SK-N-SH (cell line): ENCODE results near the gene VWF. TPM values are rescaled to one million over a fixed set of nuclear protein-coding genes. Genes with fewer than 3 reads are reported as not detected.
A peak's percentile ranks its signal among the peaks of the same experiment; 100 is the strongest.

ENCODE experiments used
- CTCF ChIA-PET: fragments of 300-600, 350-600 bp; formaldehyde crosslinking; extraction: SDS; loops from one replicate; lab custom pipeline; 2021; lab: Yijun Ruan, JAX
- POLR2A ChIA-PET: fragments of 350-600 bp; sonication (Branson Sonifier 250); formaldehyde crosslinking; extraction: SDS; loops from one replicate; lab custom pipeline; 2020; ENCODE audit warnings: antibody characterized with exemption, inconsistent platforms; lab: Yijun Ruan, JAX
- DNase-seq: peaks from one replicate; pipeline ENCODE4 v3.0.0; 2012
- H2AFZ ChIP-seq: fragments of 200-600 bp; sonication (generic); 2 replicates; pipeline ENCODE4 v1.8.1; 2016; ENCODE audit warnings: antibody characterized with exemption, mild to moderate bottlenecking, low read depth
- H3F3A ChIP-seq: fragments of 200-600 bp; sonication (generic); replicated peaks from 2 replicates; pipeline ENCODE3; 2016; ENCODE audit warnings: antibody characterized with exemption, mild to moderate bottlenecking; ENCODE audit not compliant: insufficient read depth
- H3K27ac ChIP-seq, 2 experiments: fragments of 200-500 bp in 1 of 2; fragments of 200-600 bp in 1 of 2; sonication (Bioruptor generic) in 1 of 2; sonication (generic), shearing (Covaris generic) in 1 of 2; 2 replicates each; pipeline versions ENCODE4 v1.5.1 to v1.6.1; 2014 to 2016; ENCODE audit warnings: low read depth in 2 of 2, inconsistent platforms in 1 of 2, low read length in 1 of 2, mild to moderate bottlenecking in 1 of 2, mixed read lengths in 1 of 2
- H3K27me3 ChIP-seq: fragments of 200-600 bp; sonication (generic), shearing (Covaris generic); 2 replicates; pipeline ENCODE4 v1.6.1; 2016; ENCODE audit warnings: mixed run types; ENCODE audit not compliant: insufficient read depth
- H3K36me3 ChIP-seq, 2 experiments: fragments of 200-500 bp in 1 of 2; fragments of 200-600 bp in 1 of 2; sonication (Bioruptor generic) in 1 of 2; sonication (generic) in 1 of 2; replicated peaks in 1 of 2; 2 replicates each; pipeline versions ENCODE3 to v1.5.1; 2014 to 2016; ENCODE audit warnings: low read length in 1 of 2, mild to moderate bottlenecking in 1 of 2; ENCODE audit not compliant: insufficient read depth in 2 of 2, control insufficient read depth in 1 of 2
- H3K4me1 ChIP-seq, 2 experiments: fragments of 200-500 bp in 1 of 2; fragments of 200-600 bp in 1 of 2; sonication (Bioruptor generic) in 1 of 2; sonication (generic), shearing (Covaris generic) in 1 of 2; 2 replicates each; pipeline versions ENCODE4 v1.5.1 to v1.6.1; 2014 to 2016; ENCODE audit warnings: low read depth in 1 of 2, low read length in 1 of 2, mixed run types in 1 of 2; ENCODE audit not compliant: insufficient read depth in 2 of 2, control insufficient read depth in 1 of 2
- H3K4me2 ChIP-seq: fragments of 200-600 bp; sonication (generic), shearing (Covaris generic); 2 replicates; pipeline ENCODE4 v1.6.1; 2017; ENCODE audit warnings: mixed run types
- H3K4me3 ChIP-seq, 2 experiments: fragments of 200-500 bp in 1 of 2; fragments of 200-600 bp in 1 of 2; sonication (Bioruptor generic) in 1 of 2; sonication (generic), shearing (Covaris generic) in 1 of 2; 2 replicates each; pipeline versions ENCODE4 v1.5.1 to v1.8.1; 2014 to 2016; ENCODE audit warnings: low read depth in 2 of 2, inconsistent platforms in 1 of 2, low read length in 1 of 2, mild to moderate bottlenecking in 1 of 2, mixed read lengths in 1 of 2, moderate library complexity in 1 of 2
- H3K79me2 ChIP-seq: fragments of 200-600 bp; sonication (generic); 2 replicates; pipeline ENCODE4 v1.8.1; 2017; ENCODE audit warnings: mild to moderate bottlenecking; ENCODE audit not compliant: insufficient read depth
- H3K9ac ChIP-seq: fragments of 200-600 bp; sonication (generic); 2 replicates; pipeline ENCODE4 v1.6.1; 2017; ENCODE audit warnings: mixed run types
- H3K9me2 ChIP-seq: fragments of 200-600 bp; sonication (generic); 2 replicates; pipeline ENCODE4 v1.6.1; 2017; ENCODE audit warnings: mixed run types
- H3K9me3 ChIP-seq: fragments of 200-600 bp; sonication (generic); 2 replicates; pipeline ENCODE4 v1.6.1; 2017; ENCODE audit warnings: mixed run types, mild to moderate bottlenecking, moderate library complexity
- H4K20me1 ChIP-seq: fragments of 200-600 bp; sonication (generic); 2 replicates; pipeline ENCODE4 v1.6.1; 2017; ENCODE audit warnings: mild to moderate bottlenecking, mixed run types; ENCODE audit not compliant: insufficient read depth
- EP300 ChIP-seq, 2 experiments: IDR thresholded peaks; 2 replicates each; pipeline versions ENCODE4 v1.4.0 to v1.6.1; 2012; ENCODE audit warnings: borderline replicate concordance in 1 of 2, low read depth in 1 of 2, low read length in 1 of 2
- EZH2phosphoT487 ChIP-seq: fragments of 200-600 bp; sonication (generic); IDR thresholded peaks from 2 replicates; pipeline ENCODE4 v1.6.1; 2017; ENCODE audit warnings: low read depth, mixed run types, mild to moderate bottlenecking, antibody characterized with exemption, moderate library complexity, borderline replicate concordance
- FOXJ3 ChIP-seq: sonication (generic); formaldehyde crosslinking; IDR thresholded peaks from 2 replicates; pipeline ENCODE4 v1.5.1; 2020; ENCODE audit warnings: mild to moderate bottlenecking, missing genetic modification reagents
- FOXM1 ChIP-seq: IDR thresholded peaks from 2 replicates; pipeline ENCODE4 v1.4.0; 2012; ENCODE audit warnings: low read depth, mild to moderate bottlenecking
- JUND ChIP-seq: IDR thresholded peaks from 2 replicates; pipeline ENCODE4 v1.4.0; 2012
- MXI1 ChIP-seq: IDR thresholded peaks from 2 replicates; pipeline ENCODE4 v1.6.1; 2012; ENCODE audit warnings: mild to moderate bottlenecking, low read depth, low read length, improper control_type of control experiment
- NFIC ChIP-seq: IDR thresholded peaks from 2 replicates; pipeline ENCODE4 v1.4.0; 2012; ENCODE audit warnings: borderline replicate concordance
- SIN3A ChIP-seq: IDR thresholded peaks from 2 replicates; pipeline ENCODE4 v1.6.1; 2012; ENCODE audit warnings: low read depth, mild to moderate bottlenecking, low read length, moderate library complexity, borderline replicate concordance
- TAF1 ChIP-seq: IDR thresholded peaks from 2 replicates; pipeline ENCODE4 v1.6.1; 2012; ENCODE audit warnings: low read depth, mild to moderate bottlenecking, low read length, moderate library complexity, borderline replicate concordance
- TCF12 ChIP-seq: IDR thresholded peaks from 2 replicates; pipeline ENCODE4 v1.4.0; 2012
- WGBS: methylation state at CpG from one replicate; pipeline ENCODE4 v1.1.6; 2017; ENCODE audit warnings: low lambda C conversion rate; 5-methylcytosine and 5-hydroxymethylcytosine counted together
- polyA plus RNA-seq, 3 experiments: library from polyadenylated mRNA; depleted of rRNA; stranded (reverse); fragments of >200 nt; gene quantifications; 2 replicates each; pipeline ENCODE4 v1.2.3, GENCODE V29; 2012
- TF ChIP-seq, protein P1 (sequence below): fragments of 200-600 bp; sonication (generic); IDR thresholded peaks from 2 replicates; pipeline ENCODE4 v1.6.1; 2017; ENCODE audit warnings: antibody characterized with exemption, mild to moderate bottlenecking, moderate library complexity
- TF ChIP-seq, protein P2 (sequence below): fragments of 150-350 bp; IDR thresholded peaks from 2 replicates; pipeline ENCODE4 v1.6.1; 2017; ENCODE audit warnings: antibody characterized with exemption, low read length, low read depth, borderline replicate concordance
- TF ChIP-seq, protein P3 (sequence below): fragments of 150-350 bp; IDR thresholded peaks from 2 replicates; pipeline ENCODE4 v1.6.1; 2016; ENCODE audit warnings: mild to moderate bottlenecking, low read depth, low read length
- TF ChIP-seq, protein P4 (sequence below): IDR thresholded peaks from 2 replicates; pipeline ENCODE4 v1.4.0; 2012; ENCODE audit warnings: low read depth, borderline replicate concordance
- TF ChIP-seq, protein P5 (sequence below): IDR thresholded peaks from 2 replicates; pipeline ENCODE4 v1.4.0; 2012; ENCODE audit warnings: low read depth

VWF gene
- polyA plus RNA-seq, 1 of the 3 experiments (the other 2 are of a cell fraction), result 0.12 TPM

DNA sequence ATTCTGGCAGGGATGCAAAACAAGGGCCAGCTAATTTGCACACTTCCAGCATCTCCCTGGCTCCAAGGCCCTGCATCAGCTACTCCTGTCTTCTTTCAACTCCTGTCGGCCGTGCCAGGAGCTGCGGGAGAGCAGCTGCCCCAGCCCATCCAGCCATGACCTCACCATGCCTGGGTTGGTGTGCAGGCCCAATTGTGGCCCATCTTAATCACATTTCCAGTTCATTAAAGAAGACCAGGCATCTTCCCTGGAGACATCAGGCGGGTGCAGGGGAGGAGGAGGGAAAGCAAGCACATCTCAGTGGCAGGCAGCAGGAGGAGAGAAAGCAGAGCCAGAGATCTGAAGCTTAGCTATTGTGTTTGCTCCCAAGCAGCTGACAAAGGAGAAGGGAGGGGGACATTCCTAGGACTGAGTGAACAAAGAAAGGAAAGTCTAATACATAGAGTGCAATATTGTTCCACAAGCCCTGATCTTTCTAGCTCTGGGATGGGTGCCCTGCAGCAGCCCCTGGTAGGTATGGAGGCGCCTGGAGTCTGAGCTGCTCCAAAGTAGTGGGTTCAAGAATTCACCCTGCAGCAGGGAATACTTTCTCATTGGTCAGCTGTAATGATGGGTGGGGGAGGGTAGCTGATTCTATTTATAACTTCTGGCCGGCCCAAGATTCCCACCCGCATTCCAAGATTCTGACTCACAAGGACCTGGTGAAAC, 40.1 kb downstream of the VWF start (continued):
- TF ChIP-seq, protein P1, sequence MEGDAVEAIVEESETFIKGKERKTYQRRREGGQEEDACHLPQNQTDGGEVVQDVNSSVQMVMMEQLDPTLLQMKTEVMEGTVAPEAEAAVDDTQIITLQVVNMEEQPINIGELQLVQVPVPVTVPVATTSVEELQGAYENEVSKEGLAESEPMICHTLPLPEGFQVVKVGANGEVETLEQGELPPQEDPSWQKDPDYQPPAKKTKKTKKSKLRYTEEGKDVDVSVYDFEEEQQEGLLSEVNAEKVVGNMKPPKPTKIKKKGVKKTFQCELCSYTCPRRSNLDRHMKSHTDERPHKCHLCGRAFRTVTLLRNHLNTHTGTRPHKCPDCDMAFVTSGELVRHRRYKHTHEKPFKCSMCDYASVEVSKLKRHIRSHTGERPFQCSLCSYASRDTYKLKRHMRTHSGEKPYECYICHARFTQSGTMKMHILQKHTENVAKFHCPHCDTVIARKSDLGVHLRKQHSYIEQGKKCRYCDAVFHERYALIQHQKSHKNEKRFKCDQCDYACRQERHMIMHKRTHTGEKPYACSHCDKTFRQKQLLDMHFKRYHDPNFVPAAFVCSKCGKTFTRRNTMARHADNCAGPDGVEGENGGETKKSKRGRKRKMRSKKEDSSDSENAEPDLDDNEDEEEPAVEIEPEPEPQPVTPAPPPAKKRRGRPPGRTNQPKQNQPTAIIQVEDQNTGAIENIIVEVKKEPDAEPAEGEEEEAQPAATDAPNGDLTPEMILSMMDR, result no peak
- peak; percentile 84; the same call in 1 of the 2 replicates for TF ChIP-seq FOXJ3 (CRISPR knock-in tag)
- TF ChIP-seq, protein P2, sequence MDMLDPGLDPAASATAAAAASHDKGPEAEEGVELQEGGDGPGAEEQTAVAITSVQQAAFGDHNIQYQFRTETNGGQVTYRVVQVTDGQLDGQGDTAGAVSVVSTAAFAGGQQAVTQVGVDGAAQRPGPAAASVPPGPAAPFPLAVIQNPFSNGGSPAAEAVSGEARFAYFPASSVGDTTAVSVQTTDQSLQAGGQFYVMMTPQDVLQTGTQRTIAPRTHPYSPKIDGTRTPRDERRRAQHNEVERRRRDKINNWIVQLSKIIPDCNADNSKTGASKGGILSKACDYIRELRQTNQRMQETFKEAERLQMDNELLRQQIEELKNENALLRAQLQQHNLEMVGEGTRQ, result no peak
- TF ChIP-seq TCF12, result peak; percentile 89
- no peak for TF ChIP-seq EZH2phosphoT487
- TF ChIP-seq FOXM1, result no peak
- TF ChIP-seq JUND, result peak; percentile 55
- TF ChIP-seq, protein P3, sequence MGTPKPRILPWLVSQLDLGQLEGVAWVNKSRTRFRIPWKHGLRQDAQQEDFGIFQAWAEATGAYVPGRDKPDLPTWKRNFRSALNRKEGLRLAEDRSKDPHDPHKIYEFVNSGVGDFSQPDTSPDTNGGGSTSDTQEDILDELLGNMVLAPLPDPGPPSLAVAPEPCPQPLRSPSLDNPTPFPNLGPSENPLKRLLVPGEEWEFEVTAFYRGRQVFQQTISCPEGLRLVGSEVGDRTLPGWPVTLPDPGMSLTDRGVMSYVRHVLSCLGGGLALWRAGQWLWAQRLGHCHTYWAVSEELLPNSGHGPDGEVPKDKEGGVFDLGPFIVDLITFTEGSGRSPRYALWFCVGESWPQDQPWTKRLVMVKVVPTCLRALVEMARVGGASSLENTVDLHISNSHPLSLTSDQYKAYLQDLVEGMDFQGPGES, result no peak
- TF ChIP-seq, all 33 proteins: peak for 15

DNA sequence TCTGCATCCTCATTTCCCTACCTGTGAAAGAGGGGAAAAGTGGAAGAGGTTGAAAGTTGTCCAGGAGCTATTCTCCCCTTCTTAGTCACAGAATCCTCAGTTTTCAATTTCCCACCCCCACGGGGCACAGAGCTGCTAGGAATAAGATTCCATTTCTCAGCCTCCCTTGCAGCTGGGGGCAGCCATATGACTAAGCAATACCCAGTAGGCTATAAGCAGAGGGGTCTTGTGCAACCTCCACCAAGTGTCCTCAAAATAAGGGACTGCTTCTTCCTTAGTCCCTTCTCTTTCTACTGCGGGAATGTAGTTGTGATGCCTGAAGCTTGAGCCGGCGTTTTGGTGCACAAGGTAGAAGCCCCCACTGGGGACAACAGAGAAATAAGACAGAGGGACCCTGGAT, 40.9 kb downstream of the VWF start:
- no peaks in the 10 kb centered on the region for H3K36me3 ChIP-seq
- TF ChIP-seq, protein P4, sequence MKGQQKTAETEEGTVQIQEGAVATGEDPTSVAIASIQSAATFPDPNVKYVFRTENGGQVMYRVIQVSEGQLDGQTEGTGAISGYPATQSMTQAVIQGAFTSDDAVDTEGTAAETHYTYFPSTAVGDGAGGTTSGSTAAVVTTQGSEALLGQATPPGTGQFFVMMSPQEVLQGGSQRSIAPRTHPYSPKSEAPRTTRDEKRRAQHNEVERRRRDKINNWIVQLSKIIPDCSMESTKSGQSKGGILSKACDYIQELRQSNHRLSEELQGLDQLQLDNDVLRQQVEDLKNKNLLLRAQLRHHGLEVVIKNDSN, result no peak
- TF ChIP-seq, protein P5, sequence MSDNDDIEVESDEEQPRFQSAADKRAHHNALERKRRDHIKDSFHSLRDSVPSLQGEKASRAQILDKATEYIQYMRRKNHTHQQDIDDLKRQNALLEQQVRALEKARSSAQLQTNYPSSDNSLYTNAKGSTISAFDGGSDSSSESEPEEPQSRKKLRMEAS, result no peak
- TF ChIP-seq FOXM1, result no peak
- TF ChIP-seq TAF1, result no peak
- no peak for TF ChIP-seq SIN3A
- no peak for TF ChIP-seq NFIC
- no peak for TF ChIP-seq EP300 (IDR thresholded peaks at IDR 0.05; ENCODE audit: borderline replicate concordance in 1 of 2, low read depth in 1 of 2, low read length in 1 of 2)
- no peak for TF ChIP-seq MXI1
- TF ChIP-seq, all 33 proteins: peak for 0
- peaks cover 21 to 49% of the 10 kb centered on the region in 2 experiments; a peak in 3 of 4 replicates for H3K4me1 ChIP-seq
- peak overlapping the region; percentile 56 for H3K4me2 ChIP-seq
- no peak overlapping the region for H3K4me3 ChIP-seq
- H2AFZ ChIP-seq, result peak overlapping the region; percentile 66; the same call in 1 of the 2 replicates
- no peak overlapping the region for H3K9ac ChIP-seq
- no peaks in the 10 kb centered on the region for H3K27me3 ChIP-seq
- H3F3A ChIP-seq, result peaks cover 2% of the 10 kb centered on the region
- ChIA-PET CTCF (interaction anchor here (0.9 to 4.6 kb wide), 9 partner anchors 9 to 202 kb away, joined by 3 to 22 read pairs (median 7); no protein-coding TSS in a partner anchor), POLR2A (interaction anchor here (1.2 to 2.0 kb wide), 5 partner anchors 9 to 99 kb away, joined by 3 to 12 read pairs (median 5); no protein-coding TSS in a partner anchor)
- H3K9me2 ChIP-seq, result no peaks in the 10 kb centered on the region
- no peaks in the 10 kb centered on the region for H4K20me1 ChIP-seq
- 65% methylated on average over 4 of the region's 4 CpGs for WGBS
- no peaks in the 10 kb centered on the region for H3K79me2 ChIP-seq
- H3K9me3 ChIP-seq, result no peaks in the 10 kb centered on the region
- DNase-seq, result no peak
- H3K27ac ChIP-seq, result peak overlapping the region; percentile 50 to 98
